Stimulated activated CD8-positive, alpha-beta memory T cell treated with anti-CD3 and anti-CD28 coated beads, Interleukin-15, amount 100 ng/mL, for 4 hours (primary cell): ENCODE results near the gene EGFLAM.
A peak's percentile ranks its signal among the peaks of the same experiment; 100 is the strongest.

Experiments
- DNase-seq, 2 donors: peaks; one replicate each; pipeline ENCODE4 v3.0.0-alpha.2; 2020; ENCODE audit warnings: low read depth in 2 of 2

EGFLAM gene

GRCh38 chr5:38447786-38448185, 189.4 kb downstream of the EGFLAM start:
- DNase-seq, result no peak

GRCh38 chr5:38448568-38449350, 190.4 kb downstream of the EGFLAM start:
- no peak for DNase-seq

- DNase-seq, result no peak
These were observed 192.3 kb downstream of the EGFLAM start for GRCh38 chr5:38450627-38451026.

- no peak for DNase-seq
These were observed 192.8 kb downstream of the EGFLAM start for GRCh38 chr5:38451074-38451725.

- DNase-seq, result no peak
These were observed 193.8 kb downstream of the EGFLAM start for GRCh38 chr5:38452201-38452600.

GRCh38 chr5:38453506-38453905, 195.1 kb downstream of the EGFLAM start:
- peak in 1 of 2 donors; percentile 4 for DNase-seq

- DNase-seq, result no peak
These were observed 195.6 kb downstream of the EGFLAM start for GRCh38 chr5:38453921-38454320.

- DNase-seq, result no peak
These were observed 197.5 kb downstream of the EGFLAM start for GRCh38 chr5:38455796-38456330.

GRCh38 chr5:38456657-38457399, 198.5 kb downstream of the EGFLAM start:
- no peak for DNase-seq

- no peak for DNase-seq
These were observed 199.8 kb downstream of the EGFLAM start for GRCh38 chr5:38458174-38458573.

- DNase-seq, result no peak
These were observed 204.7 kb downstream of the EGFLAM start for GRCh38 chr5:38462976-38463633.

- DNase-seq, result no peak
These were observed 205.5 kb downstream of the EGFLAM start for GRCh38 chr5:38463634-38464521.

- no peak for DNase-seq
These were observed 206.7 kb downstream of the EGFLAM start for GRCh38 chr5:38465061-38465460.

GRCh38 chr5:38465702-38466423, 207.5 kb downstream of the EGFLAM start:
- no peak for DNase-seq

GRCh38 chr5:38466424-38467189, 208.2 kb downstream of the EGFLAM start:
- DNase-seq, result no peak

- DNase-seq, result no peak
These were observed 209.1 kb downstream of the EGFLAM start for GRCh38 chr5:38467353-38468040.

GRCh38 chr5:38468202-38468673, 209.9 kb downstream of the EGFLAM start:
- no peak for DNase-seq

GRCh38 chr5:38468978-38469706, 210.8 kb downstream of the EGFLAM start:
- DNase-seq, result no peak
